ENCODE data around the gene PAPPA. TPM values are rescaled to one million over a fixed set of nuclear protein-coding genes. Genes with fewer than 3 reads are reported as not detected.

PAPPA gene
- total RNA-seq, 1 experiment from 2014 or later: 0.05 TPM

- RAD21 ChIA-PET (ENCODE audit: low non-redundant PET in 1 of 2, low total read pairs in 2 of 2, uncharacterized antibody in 2 of 2, unreplicated experiment in 2 of 2): no interaction called here
- POLR2A ChIA-PET: no interaction called here
- Histone ChIP-seq H3K4me2 (ENCODE audit: low read length) (no peak overlapping the region), H4K20me1 (ENCODE audit: insufficient read depth) (no peaks in the 10 kb centered on the region), H3K4me3 (replicated peaks in 1 of 2; ENCODE audit: low read depth in 1 of 2, low read length in 2 of 2) (no peak overlapping the region), H3K9me3 (ENCODE audit: control insufficient read depth in 1 of 2, insufficient read depth in 1 of 2, low read depth in 1 of 2, low read length in 2 of 2) (no peaks in the 10 kb centered on the region), H3K27ac (ENCODE audit: low read depth, low read length) (no peak overlapping the region), H3K9ac (ENCODE audit: low read length) (no peak overlapping the region), H3K4me1 (ENCODE audit: control insufficient read depth in 1 of 2, insufficient read depth in 2 of 2, low read length in 2 of 2) (peaks cover 0 to 3% of the 10 kb centered on the region in 2 experiments; a peak in 1 of 4 replicates), H3K36me3 (ENCODE audit: control insufficient read depth in 1 of 2, insufficient read depth in 2 of 2, low read length in 2 of 2) (no peaks in the 10 kb centered on the region), H2AFZ (ENCODE audit: low read depth, low read length, poor library complexity, severe bottlenecking) (no peak overlapping the region), H3K27me3 (ENCODE audit: insufficient read depth, low read length) (peaks cover 59% of the 10 kb centered on the region), H3K79me2 (ENCODE audit: insufficient read depth, low read length) (no peaks in the 10 kb centered on the region), H3K9me2 (ENCODE audit: insufficient read depth) (no peaks in the 10 kb centered on the region)
- CTCF ChIA-PET: no interaction called here
- DNase-seq (ENCODE audit: low read depth, low spot score) (no peak), ATAC-seq (peak; percentile 55)
- BruUV-seq (replicated peaks): no TSS peak
- TF ChIP-seq FOSL1 (IDR thresholded peaks at IDR 0.05; ENCODE audit: low read depth): peak; percentile 10; the same call in 1 of the 2 replicates
- TF ChIP-seq, protein P1, sequence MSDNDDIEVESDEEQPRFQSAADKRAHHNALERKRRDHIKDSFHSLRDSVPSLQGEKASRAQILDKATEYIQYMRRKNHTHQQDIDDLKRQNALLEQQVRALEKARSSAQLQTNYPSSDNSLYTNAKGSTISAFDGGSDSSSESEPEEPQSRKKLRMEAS (IDR thresholded peaks at IDR 0.05): no peak
- TF ChIP-seq JUND (IDR thresholded peaks at IDR 0.05): 0 out of 2 replicates have a peak, but pooled peaks have one; percentile 12
- intact Hi-C loops (cut with micrococcal nuclease): no loop called here
These were observed 135.1 kb downstream of the PAPPA start for GRCh38 chr9:116288658-116289057.

DNA sequence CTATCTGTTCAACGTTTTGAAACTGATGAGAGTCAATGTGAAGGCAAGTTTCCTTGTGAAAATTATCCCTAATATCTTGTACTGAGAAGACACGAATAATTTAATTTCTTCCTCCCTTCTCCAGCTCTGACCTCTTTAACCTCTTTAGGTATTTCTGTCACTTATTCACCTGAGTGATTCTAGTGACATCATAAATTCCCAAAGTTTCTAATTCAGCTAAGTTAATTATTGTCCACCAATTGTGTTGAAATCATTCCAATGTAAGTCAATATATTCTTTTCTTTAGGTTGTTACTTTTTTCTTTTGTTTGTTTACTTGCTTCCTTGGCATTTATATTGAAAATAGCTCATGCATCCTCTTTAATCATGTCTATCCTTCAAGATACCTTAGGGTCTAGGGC, 143.8 kb downstream of the PAPPA start:
- Histone ChIP-seq H3K36me3 (ENCODE audit: control insufficient read depth in 1 of 2, insufficient read depth in 2 of 2, low read length in 2 of 2) (no peaks in the 10 kb centered on the region), H3K27me3 (ENCODE audit: insufficient read depth, low read length) (peaks cover 70% of the 10 kb centered on the region), H2AFZ (ENCODE audit: low read depth, low read length, poor library complexity, severe bottlenecking) (no peak overlapping the region), H3K4me1 (ENCODE audit: control insufficient read depth in 1 of 2, insufficient read depth in 2 of 2, low read length in 2 of 2) (no peaks in the 10 kb centered on the region), H4K20me1 (ENCODE audit: insufficient read depth) (no peaks in the 10 kb centered on the region), H3K4me2 (ENCODE audit: low read length) (no peak overlapping the region), H3K9ac (ENCODE audit: low read length) (no peak overlapping the region), H3K4me3 (replicated peaks in 1 of 2; ENCODE audit: low read depth in 1 of 2, low read length in 2 of 2) (no peak overlapping the region), H3K9me3 (ENCODE audit: control insufficient read depth in 1 of 2, insufficient read depth in 1 of 2, low read depth in 1 of 2, low read length in 2 of 2) (no peaks in the 10 kb centered on the region), H3K27ac (ENCODE audit: low read depth, low read length) (no peak overlapping the region), H3K9me2 (ENCODE audit: insufficient read depth) (no peaks in the 10 kb centered on the region), H3K79me2 (ENCODE audit: insufficient read depth, low read length) (no peaks in the 10 kb centered on the region)
- DNase-seq (ENCODE audit: low read depth, low spot score) (no peak), ATAC-seq (no peak)
- intact Hi-C loops (cut with micrococcal nuclease): no loop called here
- ChIA-PET CTCF (no interaction called here), RAD21 (ENCODE audit: low non-redundant PET in 1 of 2, low total read pairs in 2 of 2, uncharacterized antibody in 2 of 2, unreplicated experiment in 2 of 2) (no interaction called here), POLR2A (no interaction called here)
- BruUV-seq (replicated peaks): no TSS peak
- TF ChIP-seq, protein P2, sequence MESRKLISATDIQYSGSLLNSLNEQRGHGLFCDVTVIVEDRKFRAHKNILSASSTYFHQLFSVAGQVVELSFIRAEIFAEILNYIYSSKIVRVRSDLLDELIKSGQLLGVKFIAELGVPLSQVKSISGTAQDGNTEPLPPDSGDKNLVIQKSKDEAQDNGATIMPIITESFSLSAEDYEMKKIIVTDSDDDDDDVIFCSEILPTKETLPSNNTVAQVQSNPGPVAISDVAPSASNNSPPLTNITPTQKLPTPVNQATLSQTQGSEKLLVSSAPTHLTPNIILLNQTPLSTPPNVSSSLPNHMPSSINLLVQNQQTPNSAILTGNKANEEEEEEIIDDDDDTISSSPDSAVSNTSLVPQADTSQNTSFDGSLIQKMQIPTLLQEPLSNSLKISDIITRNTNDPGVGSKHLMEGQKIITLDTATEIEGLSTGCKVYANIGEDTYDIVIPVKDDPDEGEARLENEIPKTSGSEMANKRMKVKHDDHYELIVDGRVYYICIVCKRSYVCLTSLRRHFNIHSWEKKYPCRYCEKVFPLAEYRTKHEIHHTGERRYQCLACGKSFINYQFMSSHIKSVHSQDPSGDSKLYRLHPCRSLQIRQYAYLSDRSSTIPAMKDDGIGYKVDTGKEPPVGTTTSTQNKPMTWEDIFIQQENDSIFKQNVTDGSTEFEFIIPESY (IDR thresholded peaks at IDR 0.05; ENCODE audit: extremely low read depth, insufficient replicate concordance, low read length): no peak
- TF ChIP-seq, protein P1 (IDR thresholded peaks at IDR 0.05): no peak
- no peak for TF ChIP-seq EZH2phosphoT487 (IDR thresholded peaks at IDR 0.05; ENCODE audit: borderline replicate concordance)
- no peak for TF ChIP-seq SRF (IDR thresholded peaks at IDR 0.05; ENCODE audit: low read depth)
- no peak for TF ChIP-seq ZFX (IDR thresholded peaks at IDR 0.05)
- no peak for TF ChIP-seq CBX3 (IDR thresholded peaks at IDR 0.05; ENCODE audit: low read depth)
- no peak for TF ChIP-seq SIN3A (IDR thresholded peaks at IDR 0.05; ENCODE audit: low read depth)
- TF ChIP-seq ATF3 (IDR thresholded peaks at IDR 0.05): no peak
- no peak for TF ChIP-seq TCF7L2 (IDR thresholded peaks at IDR 0.05; ENCODE audit: borderline replicate concordance, extremely low read depth, insufficient read depth, insufficient read length)
- TF ChIP-seq RAD21 (IDR thresholded peaks at IDR 0.05; ENCODE audit: low read depth): no peak
- TF ChIP-seq REST (IDR thresholded peaks at IDR 0.05; ENCODE audit: low read depth): no peak
- no peak for TF ChIP-seq ELF1 (IDR thresholded peaks at IDR 0.05; ENCODE audit: borderline replicate concordance, low read depth)
- no peak for TF ChIP-seq SP1 (IDR thresholded peaks at IDR 0.05; ENCODE audit: low read depth)
- no peak for TF ChIP-seq ZNF274 (IDR thresholded peaks at IDR 0.05; ENCODE audit: low read depth, low read length)
- TF ChIP-seq POLR2A (IDR thresholded peaks at IDR 0.05; ENCODE audit: borderline replicate concordance, extremely low read depth, insufficient read depth, insufficient read length): no peak
